Activated gamma-delta T cell treated with anti-CD3 and anti-CD28 coated beads, Interleukin-2, amount 50 U/mL, for 16 hours (primary cell): ENCODE results near the gene ANKRD13D.
"Not testable (repeated sequence)": the region's sequence is repeated elsewhere in the genome, so short reads cannot be mapped to it uniquely, and the experiment has no call there.

Experiments used
- DNase-seq: peaks from one replicate; pipeline ENCODE4 v3.0.0-alpha.2; 2020; ENCODE audit warnings: low read depth

The ANKRD13D gene

DNA sequence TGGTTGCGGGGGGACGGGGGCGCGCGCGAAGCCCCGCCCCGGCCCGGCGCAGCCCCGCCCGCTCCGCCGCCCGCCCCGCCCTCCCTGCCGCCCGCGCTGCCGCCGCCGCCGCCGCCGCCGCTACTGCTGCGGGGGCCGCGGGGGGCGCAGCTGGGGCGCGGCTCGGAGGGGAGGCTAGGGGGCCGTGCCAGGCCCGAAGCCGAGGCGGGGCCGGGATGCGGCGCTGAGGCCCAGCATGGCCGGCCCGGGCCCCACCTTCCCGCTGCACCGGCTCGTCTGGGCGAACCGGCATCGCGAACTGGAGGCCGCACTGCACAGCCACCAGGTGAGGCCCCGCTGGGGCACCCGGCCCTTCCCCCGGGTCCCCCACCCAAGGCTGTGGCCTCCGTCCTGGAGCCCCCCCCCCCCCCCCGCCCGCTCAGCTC is at the start of gene ANKRD13D:
ANKRD13D (plus strand) TSS at position 78 of the 425 bp plus-strand sequence; CDS start at position 236, 158 bp downstream.
- no peak for DNase-seq

GRCh38 chr11:67239783-67240575 is 49.1 kb upstream of the ANKRD13D start:
- DNase-seq, result peak; percentile 94

DNA sequence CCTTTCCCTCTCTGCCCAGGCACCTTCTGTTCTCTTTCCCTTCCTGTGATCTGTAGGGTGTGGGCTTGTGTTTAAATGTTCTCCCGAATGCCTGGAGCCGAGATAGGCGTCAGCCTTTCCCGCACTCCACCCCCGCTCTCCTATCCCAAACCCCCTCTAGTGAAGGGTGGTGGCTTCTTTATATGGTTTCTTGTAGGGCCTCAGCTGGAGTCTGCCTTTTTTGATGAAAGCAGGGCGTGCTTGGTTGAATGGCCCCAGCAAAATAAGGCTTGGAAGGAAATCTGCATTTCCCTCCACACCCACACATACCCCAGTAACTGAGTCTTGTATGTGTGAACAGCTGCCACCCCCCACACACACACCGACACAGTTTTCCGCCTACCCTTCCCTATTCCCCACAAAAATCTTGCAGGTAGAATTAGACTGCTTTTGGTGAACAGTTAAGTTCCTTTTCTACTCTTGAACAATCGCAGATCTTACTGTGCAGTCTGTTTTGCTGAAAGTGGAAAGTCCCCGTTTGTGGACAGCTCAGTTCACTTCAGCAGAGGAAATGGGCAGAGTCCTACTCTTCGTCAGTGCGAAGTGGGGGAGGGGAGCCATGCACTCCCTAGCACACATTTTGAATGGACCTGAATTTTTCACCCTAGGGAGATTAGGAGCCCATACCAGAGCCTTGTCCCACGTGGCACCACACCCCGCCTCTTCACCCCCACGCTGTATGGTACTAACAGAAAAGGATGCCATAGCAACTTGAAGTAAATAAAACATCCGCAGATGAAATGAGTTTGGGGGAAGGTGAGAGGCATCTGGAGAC is 48.3 kb upstream of the ANKRD13D start:
- peak; percentile 72 for DNase-seq

GRCh38 chr11:67242548-67242947 is 46.6 kb upstream of the ANKRD13D start:
- DNase-seq, result no peak

- no peak for DNase-seq
Measured at GRCh38 chr11:67243051-67243450, 46.1 kb upstream of the ANKRD13D start.

DNA sequence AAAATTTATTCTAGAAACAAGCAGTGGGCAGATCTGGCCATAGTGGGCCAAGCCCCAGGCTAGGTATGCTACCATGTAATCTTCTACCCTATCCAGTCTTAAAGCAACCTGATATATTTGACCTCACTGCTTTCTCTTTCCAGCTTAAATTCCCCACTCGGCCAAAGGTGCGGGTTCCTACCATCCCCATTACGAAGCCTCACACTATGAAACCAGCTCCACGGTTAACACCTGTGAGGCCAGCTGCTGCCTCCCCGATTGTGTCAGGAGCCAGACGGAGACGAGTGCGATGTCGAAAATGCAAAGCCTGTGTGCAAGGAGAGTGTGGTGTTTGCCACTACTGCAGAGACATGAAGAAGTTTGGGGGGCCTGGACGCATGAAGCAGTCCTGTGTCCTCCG is 44.1 kb upstream of the ANKRD13D start:
- no peak for DNase-seq

DNA sequence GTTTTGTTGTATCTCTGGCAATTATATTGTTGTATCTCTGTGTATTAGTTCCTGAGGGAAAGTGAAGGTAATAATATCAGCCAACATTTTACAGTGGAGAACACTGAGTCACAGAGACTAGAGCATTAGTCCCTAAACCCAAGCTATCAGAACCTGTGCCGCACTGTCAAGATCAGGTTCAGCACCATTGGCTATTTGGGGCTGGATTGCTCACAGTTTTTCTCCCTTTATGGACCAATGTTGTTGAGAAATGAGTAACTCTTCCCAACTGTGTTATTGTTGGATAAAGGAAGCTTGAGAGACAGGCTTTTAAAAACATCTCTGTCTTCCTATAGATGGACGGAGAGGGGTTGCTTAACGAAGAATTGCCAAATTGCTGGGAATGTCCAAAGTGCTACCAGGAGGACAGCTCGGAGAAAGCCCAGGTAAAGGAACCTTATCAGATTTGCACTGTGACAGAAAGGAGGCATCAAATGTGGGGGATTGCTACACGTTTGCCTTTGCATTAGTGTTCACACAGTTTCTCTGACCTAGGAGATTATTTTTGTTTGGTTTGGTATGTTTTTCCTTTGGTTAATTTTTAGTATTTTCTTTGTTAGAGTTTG is 41.1 kb upstream of the ANKRD13D start:
- DNase-seq, result no peak

DNA sequence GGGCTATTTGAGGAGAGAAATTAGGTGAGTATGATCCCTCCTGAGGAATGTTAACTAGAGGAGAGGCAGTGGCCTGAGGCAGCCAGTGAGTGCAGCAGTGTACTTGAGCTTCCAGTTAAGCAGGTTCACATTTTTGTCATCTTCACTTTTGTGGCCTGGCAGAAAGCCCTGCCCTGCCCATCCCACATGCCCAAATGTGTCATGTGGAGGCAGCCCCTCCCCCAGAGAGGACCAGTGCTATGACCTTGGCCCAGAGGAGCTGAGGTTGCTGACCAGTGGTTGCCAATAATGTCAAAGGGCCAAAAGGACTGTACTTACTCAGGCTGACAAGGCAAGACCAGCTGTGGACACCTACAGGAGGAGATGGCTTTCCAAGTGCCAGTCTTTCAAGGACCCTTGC is 40.5 kb upstream of the ANKRD13D start:
- no peak for DNase-seq

DNA sequence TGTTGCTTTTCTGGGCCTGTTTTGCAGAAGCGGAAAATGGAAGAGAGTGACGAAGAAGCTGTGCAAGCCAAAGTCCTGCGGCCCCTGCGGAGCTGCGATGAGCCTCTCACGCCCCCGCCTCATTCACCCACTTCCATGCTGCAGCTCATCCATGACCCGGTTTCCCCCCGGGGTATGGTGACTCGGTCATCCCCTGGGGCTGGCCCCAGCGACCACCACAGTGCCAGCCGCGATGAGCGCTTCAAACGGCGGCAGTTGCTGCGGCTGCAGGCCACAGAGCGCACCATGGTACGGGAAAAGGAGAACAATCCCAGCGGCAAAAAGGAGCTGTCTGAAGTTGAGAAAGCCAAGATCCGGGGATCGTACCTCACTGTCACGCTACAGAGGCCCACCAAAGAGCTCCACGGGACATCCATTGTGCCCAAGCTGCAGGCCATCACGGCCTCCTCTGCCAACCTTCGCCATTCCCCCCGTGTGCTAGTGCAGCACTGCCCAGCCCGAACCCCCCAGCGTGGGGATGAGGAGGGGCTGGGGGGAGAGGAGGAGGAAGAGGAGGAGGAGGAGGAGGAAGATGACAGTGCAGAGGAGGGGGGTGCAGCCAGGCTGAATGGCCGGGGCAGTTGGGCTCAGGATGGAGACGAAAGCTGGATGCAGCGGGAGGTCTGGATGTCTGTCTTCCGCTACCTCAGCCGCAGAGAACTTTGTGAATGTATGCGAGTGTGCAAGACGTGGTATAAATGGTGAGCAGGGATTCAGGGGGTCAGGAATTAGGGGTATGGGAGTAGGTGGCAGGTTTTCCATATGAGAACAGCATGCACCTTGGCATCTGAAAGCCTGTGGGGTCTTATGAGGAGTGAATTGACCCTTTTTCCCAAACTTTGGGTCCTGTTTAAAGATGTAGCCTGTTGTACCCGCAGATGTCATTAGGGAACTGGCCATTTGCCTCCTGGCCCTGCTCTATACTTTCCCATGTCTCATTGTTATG is 38.8 kb upstream of the ANKRD13D start:
- no peak for DNase-seq

DNA sequence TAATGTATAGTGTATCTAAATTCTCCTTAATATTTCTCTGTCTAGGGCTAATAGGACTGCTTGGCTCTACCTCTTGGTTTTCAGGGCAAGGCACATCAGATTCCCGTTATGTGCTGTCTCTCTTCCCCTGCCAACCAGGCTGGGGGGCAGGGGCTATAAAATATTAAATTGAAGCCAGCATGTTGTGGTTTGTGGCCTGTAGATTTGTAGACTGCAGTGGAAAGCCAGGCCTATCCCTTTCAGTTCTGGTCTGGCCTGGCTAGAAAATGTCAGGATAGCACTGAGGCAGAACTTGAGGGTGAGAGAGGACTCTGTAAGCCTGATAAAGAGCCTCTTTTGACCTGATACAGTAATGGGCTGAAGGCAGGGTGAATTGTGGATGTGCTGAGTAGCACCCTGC is 37.3 kb upstream of the ANKRD13D start:
- no peak for DNase-seq

DNA sequence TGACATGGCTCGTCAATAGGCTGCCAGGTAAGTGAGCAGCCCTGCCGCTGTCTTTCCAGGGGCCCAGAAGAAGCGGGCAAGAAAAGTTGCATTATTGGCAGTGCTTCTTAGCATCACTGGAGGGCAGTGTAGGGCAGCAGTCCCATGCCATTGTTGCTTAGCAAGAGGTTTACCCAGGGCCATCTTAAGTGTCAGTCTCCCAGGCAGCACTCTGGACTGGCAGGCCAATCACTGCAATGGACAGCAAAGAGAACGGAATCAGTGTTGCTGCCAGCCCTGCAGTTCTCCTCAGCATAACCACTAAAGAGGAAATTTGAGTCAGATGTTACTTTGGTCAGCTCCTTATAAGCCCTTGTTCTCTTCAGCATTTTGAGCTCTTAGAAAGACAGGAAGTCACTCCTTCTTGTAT is 36.3 kb upstream of the ANKRD13D start:
- no peak for DNase-seq

DNA sequence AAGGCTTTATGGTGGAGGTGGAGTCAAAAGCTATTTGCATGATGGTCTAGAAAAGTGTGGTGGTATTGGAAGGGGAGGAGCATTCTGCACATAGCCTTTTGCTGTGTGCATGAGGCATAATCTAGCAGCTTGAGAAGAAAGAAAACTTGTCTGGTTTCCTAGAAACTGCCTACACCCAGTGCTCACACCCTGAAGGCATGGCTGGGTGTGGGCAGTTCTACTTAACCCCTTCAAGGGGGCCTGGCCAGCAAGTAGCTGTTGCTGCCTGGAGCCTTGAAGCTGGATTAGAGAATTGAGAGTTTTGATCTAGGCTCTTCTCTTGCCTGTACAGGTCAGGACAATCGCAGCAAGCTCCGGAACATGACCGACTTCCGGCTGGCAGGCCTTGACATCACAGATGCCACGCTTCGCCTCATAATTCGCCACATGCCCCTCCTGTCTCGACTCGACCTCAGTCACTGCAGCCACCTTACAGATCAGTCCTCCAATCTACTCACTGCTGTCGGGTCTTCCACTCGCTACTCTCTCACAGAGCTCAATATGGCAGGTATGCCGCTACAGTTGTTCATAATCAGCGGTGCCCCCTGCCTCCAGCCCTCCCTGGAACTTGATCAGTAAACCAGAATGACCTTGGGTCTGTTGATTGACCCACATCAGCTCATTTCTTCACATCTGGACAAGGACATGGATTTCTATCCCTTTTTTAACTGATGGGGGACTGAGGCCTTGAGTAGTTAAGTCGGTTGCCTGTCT is 35.1 kb upstream of the ANKRD13D start:
- no peak for DNase-seq

- DNase-seq, result no peak
Measured at GRCh38 chr11:67254798-67255197, 34.3 kb upstream of the ANKRD13D start.

DNA sequence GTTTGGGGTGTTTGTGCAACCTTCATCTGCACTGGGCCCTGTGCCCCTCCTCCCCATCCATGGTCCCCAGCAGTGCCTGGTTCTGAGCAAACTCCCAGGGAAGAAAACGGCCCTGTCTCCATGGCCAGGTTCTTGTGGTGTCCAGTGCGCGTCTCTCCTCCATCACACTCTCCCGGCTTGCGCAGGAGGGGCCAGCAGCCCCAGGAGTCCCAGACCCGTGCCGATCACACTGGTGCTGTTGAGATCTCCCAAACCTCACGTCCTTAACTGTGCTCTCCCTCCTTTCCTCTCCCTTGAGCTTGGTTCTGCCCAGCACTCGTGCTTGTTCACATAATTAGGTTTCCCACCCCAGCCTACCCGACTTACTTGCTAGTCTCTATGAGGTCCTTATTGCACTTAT is 33.8 kb upstream of the ANKRD13D start:
- DNase-seq, result no peak

DNA sequence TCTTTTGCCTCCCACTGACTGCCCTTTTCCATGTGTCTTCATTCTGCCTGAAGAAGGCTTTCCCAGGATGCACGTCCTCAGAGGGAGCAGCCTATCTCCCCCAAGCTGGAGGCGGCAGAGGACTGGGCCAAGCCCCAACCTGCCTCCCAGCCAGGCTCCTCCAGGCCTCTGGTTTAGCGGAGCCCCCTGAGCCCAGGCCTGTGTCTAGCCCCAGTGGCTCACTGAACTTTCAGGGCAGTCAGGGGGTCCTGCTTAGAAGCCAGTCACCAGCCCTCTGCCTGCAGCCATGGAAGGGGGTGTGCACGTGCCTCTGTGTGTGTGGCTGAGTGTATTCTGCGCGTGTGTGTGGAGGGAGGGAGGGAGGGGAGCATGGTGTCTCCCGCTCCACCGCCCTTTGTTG is 33.2 kb upstream of the ANKRD13D start:
- DNase-seq, result no peak

DNA sequence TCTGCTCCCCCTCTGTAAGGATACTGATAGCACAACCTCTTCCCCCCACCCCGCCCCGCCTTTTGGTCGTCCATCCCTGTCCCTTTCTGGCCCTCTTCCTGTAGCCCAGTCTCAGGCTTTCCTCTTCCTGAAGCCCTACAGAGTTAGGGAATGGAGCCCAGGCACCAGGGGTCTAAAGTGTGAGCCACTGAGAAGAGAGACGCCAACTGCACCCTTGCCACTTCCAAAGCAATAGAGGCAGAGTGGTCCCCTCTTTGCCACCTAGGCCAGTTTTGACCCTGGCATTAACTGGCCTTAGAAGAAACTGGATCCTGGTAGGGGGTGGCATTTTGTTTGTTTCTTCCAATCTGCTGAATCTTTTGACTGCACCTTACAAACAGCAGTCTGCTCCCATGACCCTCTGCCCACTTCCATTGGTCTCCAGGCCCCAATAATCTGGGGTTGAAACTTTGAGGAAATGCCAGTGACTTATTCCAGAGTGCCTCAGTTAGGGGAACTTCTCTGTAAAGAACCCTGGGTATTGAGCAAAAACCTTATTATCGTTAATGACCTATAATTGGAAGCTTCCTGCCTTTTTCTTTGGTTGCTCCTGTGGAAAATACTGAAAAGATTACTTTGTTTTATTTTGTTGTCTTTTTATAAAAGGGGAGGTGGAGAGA is 32.5 kb upstream of the ANKRD13D start:
- DNase-seq, result no peak

- no peak for DNase-seq
Measured at GRCh38 chr11:67260406-67260805, 28.7 kb upstream of the ANKRD13D start.

- not testable (repeated sequence) for DNase-seq
Measured at GRCh38 chr11:67260885-67261639, 28.0 kb upstream of the ANKRD13D start.

GRCh38 chr11:67261640-67261945 is 27.5 kb upstream of the ANKRD13D start:
- DNase-seq, result no peak
